ENCODE results near the gene ASTN1.

Gene ASTN1

GRCh38 chr1:176993587-176993986, 170.9 kb downstream of the ASTN1 start:
- DNase-seq (ENCODE audit: low read depth in 2 of 2) = no peak

GRCh38 chr1:176989754-176990153, 174.8 kb downstream of the ASTN1 start:
- no peak for DNase-seq (ENCODE audit: low read depth in 2 of 2)

- DNase-seq (ENCODE audit: low read depth in 2 of 2) = no peak
These were observed 175.5 kb downstream of the ASTN1 start for GRCh38 chr1:176989023-176989422.

- no peak for DNase-seq (ENCODE audit: low read depth in 2 of 2)
These were observed 177.5 kb downstream of the ASTN1 start for GRCh38 chr1:176987016-176987415.

GRCh38 chr1:176983731-176984130, 180.8 kb downstream of the ASTN1 start:
- no peak for DNase-seq (ENCODE audit: low read depth in 2 of 2)

GRCh38 chr1:176976771-176977170, 187.7 kb downstream of the ASTN1 start:
- DNase-seq (ENCODE audit: low read depth in 2 of 2) = no peak

GRCh38 chr1:176976225-176976624, 188.3 kb downstream of the ASTN1 start:
- DNase-seq (ENCODE audit: low read depth in 2 of 2) = no peak

GRCh38 chr1:176964687-176965086, 199.8 kb downstream of the ASTN1 start:
- no peak for DNase-seq (ENCODE audit: low read depth in 2 of 2)

GRCh38 chr1:176963181-176963580, 201.3 kb downstream of the ASTN1 start:
- DNase-seq (ENCODE audit: low read depth in 2 of 2) = no peak

- no peak for DNase-seq (ENCODE audit: low read depth in 2 of 2)
These were observed 202.8 kb downstream of the ASTN1 start for GRCh38 chr1:176961678-176962077.

- DNase-seq (ENCODE audit: low read depth in 2 of 2) = no peak
These were observed 205.2 kb downstream of the ASTN1 start for GRCh38 chr1:176959191-176959820.

GRCh38 chr1:176957603-176958002, 206.9 kb downstream of the ASTN1 start:
- no peak for DNase-seq (ENCODE audit: low read depth in 2 of 2)

GRCh38 chr1:176954242-176954641, 210.3 kb downstream of the ASTN1 start:
- no peak for DNase-seq (ENCODE audit: low read depth in 2 of 2)

GRCh38 chr1:176950736-176951324, 213.7 kb downstream of the ASTN1 start:
- no peak for DNase-seq (ENCODE audit: low read depth in 2 of 2)

GRCh38 chr1:176949033-176949662, 215.4 kb downstream of the ASTN1 start:
- peak; percentile 5 to 18 for DNase-seq (ENCODE audit: low read depth in 2 of 2)

- no peak for DNase-seq (ENCODE audit: low read depth in 2 of 2)
These were observed 219.9 kb downstream of the ASTN1 start for GRCh38 chr1:176944606-176945005.

GRCh38 chr1:176943783-176944182, 220.7 kb downstream of the ASTN1 start:
- DNase-seq (ENCODE audit: low read depth in 2 of 2) = no peak

GRCh38 chr1:176942346-176942745, 222.2 kb downstream of the ASTN1 start:
- DNase-seq (ENCODE audit: low read depth in 2 of 2) = no peak

- DNase-seq (ENCODE audit: low read depth in 2 of 2) = no peak
These were observed 224.5 kb downstream of the ASTN1 start for GRCh38 chr1:176939993-176940392.

GRCh38 chr1:176938375-176938774, 226.1 kb downstream of the ASTN1 start:
- no peak for DNase-seq (ENCODE audit: low read depth in 2 of 2)

- no peak for DNase-seq (ENCODE audit: low read depth in 2 of 2)
These were observed 230.1 kb downstream of the ASTN1 start for GRCh38 chr1:176934370-176934769.

GRCh38 chr1:176932114-176933104, 232.1 kb downstream of the ASTN1 start:
- no peak for DNase-seq (ENCODE audit: low read depth in 2 of 2)
